ENCODE results near the gene CCSAP. TPM values are rescaled to one million over a fixed set of nuclear protein-coding genes. Genes with fewer than 3 reads are reported as not detected.

The CCSAP gene
- total and polyA plus RNA-seq, 10 of the 15 experiments (the other 5 are each of a cell fraction or from before 2014, with no cell fraction given), result 0.75 to 3.4 (median 2.8) TPM

- ChIA-PET POLR2A (no interaction called here), CTCF (interaction anchor here (1.0 kb wide), 1 partner anchor 307 kb away, joined by 3 read pairs; no protein-coding TSS in a partner anchor), RAD21 (ENCODE audit: unreplicated experiment) (no interaction called here), SMC1A (ENCODE audit: uncharacterized antibody, unreplicated experiment) (no interaction called here)
- no peak for TF ChIP-seq BCL3 (IDR thresholded peaks at IDR 0.05; ENCODE audit: borderline replicate concordance, insufficient read depth, low read depth, low read length, poor library complexity, severe bottlenecking)
- no peak for TF ChIP-seq BHLHE40 (IDR thresholded peaks at IDR 0.05; ENCODE audit: borderline replicate concordance in 1 of 2, low read depth in 2 of 2, low read length in 1 of 2)
- no peak for TF ChIP-seq HDAC2 (IDR thresholded peaks at IDR 0.05)
- no peak for TF ChIP-seq GATAD2B (conservative IDR thresholded peaks at IDR 0.05; ENCODE audit: low read depth)
- TF ChIP-seq SIX5 (IDR thresholded peaks at IDR 0.05; ENCODE audit: low read depth, low read length, severe bottlenecking), result no peak
- no peak for TF ChIP-seq USF1 (IDR thresholded peaks at IDR 0.05; ENCODE audit: borderline replicate concordance, extremely low read length, insufficient read depth, low read depth, low read length)
- no peak for TF ChIP-seq IKZF2 (IDR thresholded peaks at IDR 0.05)
- no peak for TF ChIP-seq POLR2AphosphoS5 (IDR thresholded peaks at IDR 0.05; ENCODE audit: low read length)
- TF ChIP-seq ZBTB4 (CRISPR knock-in tag; IDR thresholded peaks at IDR 0.05), result no peak
- no peak for TF ChIP-seq MYB (IDR thresholded peaks at IDR 0.05; ENCODE audit: borderline replicate concordance, low read depth, low read length)
- no peak for TF ChIP-seq DPF2 (IDR thresholded peaks at IDR 0.05)
- TF ChIP-seq ZNF274 (IDR thresholded peaks at IDR 0.05; ENCODE audit: insufficient read depth, insufficient read length), result no peak
- no peak for TF ChIP-seq SUZ12 (IDR thresholded peaks at IDR 0.05; ENCODE audit: unreplicated experiment)
- no peak for TF ChIP-seq BMI1 (IDR thresholded peaks at IDR 0.05; ENCODE audit: borderline replicate concordance)
- TF ChIP-seq FOXM1 (IDR thresholded peaks at IDR 0.05; ENCODE audit: low read depth, low read length), result no peak
- TF ChIP-seq ATF2 (IDR thresholded peaks at IDR 0.05; ENCODE audit: low read length), result no peak
- TF ChIP-seq NBN (IDR thresholded peaks at IDR 0.05), result no peak
- TF ChIP-seq CHD4 (IDR thresholded peaks at IDR 0.05), result no peak
- BruUV-seq (replicated peaks), result no TSS peak
- Histone ChIP-seq H3K79me2 (ENCODE audit: control insufficient read depth, insufficient read depth, low read length) (no peaks in the 10 kb centered on the region), H3K36me3 (ENCODE audit: control insufficient read depth in 2 of 2, insufficient read depth in 2 of 2, low read length in 1 of 2) (peaks cover 0 to 5% of the 10 kb centered on the region in 2 experiments; a peak in 1 of 4 replicates), H4K20me1 (ENCODE audit: control insufficient read depth, insufficient read depth) (no peaks in the 10 kb centered on the region), H3K4me1 (ENCODE audit: control insufficient read depth, insufficient read depth, low read length) (no peaks in the 10 kb centered on the region), H3K9me3 (replicated peaks; ENCODE audit: control insufficient read depth, insufficient read depth, low read length) (no peaks in the 10 kb centered on the region), H3K27ac (ENCODE audit: control insufficient read depth, insufficient read depth) (no peak overlapping the region), H3K27me3 (replicated peaks in 1 of 2; ENCODE audit: control insufficient read depth in 2 of 2, insufficient read depth in 2 of 2, low read length in 1 of 2) (no peaks in the 10 kb centered on the region), H2AFZ (ENCODE audit: control insufficient read depth, low read depth, low read length) (no peak overlapping the region), H3K4me2 (ENCODE audit: control insufficient read depth, insufficient read depth) (no peak overlapping the region), H3K9ac (ENCODE audit: control insufficient read depth, insufficient read depth, low read length) (no peak overlapping the region), H3K4me3 (no peak overlapping the region)
- no peak for FAIRE-seq
- in situ Hi-C loops (cut with MboI) (no loop called here), intact Hi-C loops (cut with micrococcal nuclease; ENCODE audit: unreplicated experiment) (no loop called here)
- 95% methylated on average over 1 of the region's 1 CpG for WGBS (ENCODE audit: insufficient coverage, insufficient replicate concordance, low lambda C conversion rate, missing lambda C conversion rate)
- no peak for DNase-seq (ENCODE audit: low read depth, low spot score)
- ATAC-seq, result no peak
Observed at GRCh38 chr1:229297746-229298145, 45.1 kb downstream of the CCSAP start.

All from GM12878 (cell line).